ENCODE data around the gene SUN2. TPM values are rescaled to one million over a fixed set of nuclear protein-coding genes. Genes with fewer than 3 reads are reported as not detected.

The SUN2 gene
- total and polyA plus RNA-seq, 9 donors = 21.2 to 311 (median 181) TPM

GRCh38 chr22:38770257-38770949, 14.6 kb upstream of the SUN2 start:
- DNase-seq = no peak
- peaks cover 3% of the 10 kb centered on the region for H3K4me1 ChIP-seq (ENCODE audit: insufficient read depth)
- H3K36me3 ChIP-seq = no peaks in the 10 kb centered on the region
- H3K9me3 ChIP-seq = no peaks in the 10 kb centered on the region
- intact Hi-C loops (cut with DNase I) = loop anchor here (5.0 to 10.0 kb wide), 7 partner anchors 72 to 344 kb away; partner anchors contain the start of gene NPTXR (in 2 of the 4)
- WGBS, 3 donors = 87 to 91% (median 89%) methylated on average over 16 of the region's 16 CpGs
- no peak overlapping the region for H3K27ac ChIP-seq
- H3K27me3 ChIP-seq = no peaks in the 10 kb centered on the region
- TF ChIP-seq EP300 (IDR thresholded peaks at IDR 0.05) (no peak), CTCF (IDR thresholded peaks at IDR 0.05) (no peak), POLR2A (IDR thresholded peaks at IDR 0.05) (no peak)
- no peak overlapping the region for H3K4me3 ChIP-seq

- Histone ChIP-seq H3K4me3 (no peak overlapping the region), H3K27ac (no peak overlapping the region), H3K9me3 (no peaks in the 10 kb centered on the region), H3K27me3 (no peaks in the 10 kb centered on the region), H3K4me1 (ENCODE audit: insufficient read depth) (peaks cover 7% of the 10 kb centered on the region), H3K36me3 (no peaks in the 10 kb centered on the region)
- no peak for DNase-seq
- intact Hi-C loops (cut with DNase I) = loop anchor here in 2 of 4 donors (5.0 to 10.0 kb wide), 2 partner anchors 217 to 354 kb away; partner anchors contain the start of gene APOBEC3B (in 1 of the 2)
- TF ChIP-seq POLR2A (IDR thresholded peaks at IDR 0.05) (no peak), EP300 (IDR thresholded peaks at IDR 0.05) (no peak), CTCF (IDR thresholded peaks at IDR 0.05) (no peak)
- 85 to 89% (median 89%) methylated on average over 11 of the region's 11 CpGs for WGBS, 3 donors
Measured at GRCh38 chr22:38768036-38768435, 12.2 kb upstream of the SUN2 start.

- Histone ChIP-seq H3K27ac (no peak overlapping the region), H3K27me3 (no peaks in the 10 kb centered on the region), H3K9me3 (no peaks in the 10 kb centered on the region), H3K4me1 (ENCODE audit: insufficient read depth) (peaks cover 7% of the 10 kb centered on the region), H3K4me3 (no peak overlapping the region), H3K36me3 (no peaks in the 10 kb centered on the region)
- 79 to 83% (median 80%) methylated on average over 9 of the region's 9 CpGs for WGBS, 3 donors
- TF ChIP-seq CTCF (IDR thresholded peaks at IDR 0.05) (no peak), POLR2A (IDR thresholded peaks at IDR 0.05) (no peak), EP300 (IDR thresholded peaks at IDR 0.05) (no peak)
- no peak for DNase-seq
- intact Hi-C loops (cut with DNase I) = loop anchor here in 2 of 4 donors (5.0 to 10.0 kb wide), 2 partner anchors 217 to 355 kb away; partner anchors contain the start of gene APOBEC3B (in 1 of the 2)
Measured at GRCh38 chr22:38767313-38767712, 11.5 kb upstream of the SUN2 start.

GRCh38 chr22:38766076-38766777, 10.4 kb upstream of the SUN2 start:
- TF ChIP-seq EP300 (IDR thresholded peaks at IDR 0.05) = no peak
- TF ChIP-seq CTCF (IDR thresholded peaks at IDR 0.05) = peak in 2 of 3 donors; percentile 43 to 53
- Histone ChIP-seq H3K9me3 (no peaks in the 10 kb centered on the region), H3K36me3 (no peaks in the 10 kb centered on the region), H3K4me1 (ENCODE audit: insufficient read depth) (peaks cover 7% of the 10 kb centered on the region), H3K27ac (no peak overlapping the region), H3K27me3 (no peaks in the 10 kb centered on the region), H3K4me3 (no peak overlapping the region)
- DNase-seq = peak; percentile 61 to 78 (median 64)
- WGBS, 3 donors = 41 to 46% (median 44%) methylated on average over 14 of the region's 14 CpGs
- intact Hi-C loops (cut with DNase I) = loop anchor here in 2 of 4 donors (5.0 to 10.0 kb wide), 2 partner anchors 219 to 356 kb away; partner anchors contain the start of gene APOBEC3B (in 1 of the 2)
